Endodermal cell (in vitro differentiated cells): ENCODE results near the gene CAT. TPM values are rescaled to one million over a fixed set of nuclear protein-coding genes. Genes with fewer than 3 reads are reported as not detected.

Experiments
- DNase-seq: peaks from one replicate; pipeline ENCODE4 v3.0.0-alpha.2; 2017
- H3K27ac ChIP-seq: 2 replicates; pipeline ENCODE4 v1.5.1; 2013; ENCODE audit warnings: mild to moderate bottlenecking, low read depth, low read length, moderate library complexity
- H3K27me3 ChIP-seq: 2 replicates; pipeline ENCODE4 v1.6.1; 2013; ENCODE audit warnings: mild to moderate bottlenecking, low read length, moderate library complexity; ENCODE audit not compliant: insufficient read depth, control insufficient read depth, poor library complexity, severe bottlenecking
- H3K36me3 ChIP-seq: 2 replicates; pipeline ENCODE4 v1.7.0; 2013; ENCODE audit warnings: mild to moderate bottlenecking, low read length, moderate library complexity; ENCODE audit not compliant: control insufficient read depth, insufficient read depth
- H3K4me1 ChIP-seq: one replicate; pipeline ENCODE4 v1.7.0; 2013; ENCODE audit warnings: low read length; ENCODE audit not compliant: control insufficient read depth, insufficient read depth
- H3K4me3 ChIP-seq: 2 replicates; pipeline ENCODE4 v1.5.1; 2013; ENCODE audit warnings: mild to moderate bottlenecking, low read length, moderate library complexity
- H3K9ac ChIP-seq: 2 replicates; pipeline ENCODE4 v1.6.1; 2013; ENCODE audit warnings: mild to moderate bottlenecking, low read length, moderate library complexity; ENCODE audit not compliant: poor library complexity, severe bottlenecking; ENCODE audit errors: extremely low read depth
- H3K9me3 ChIP-seq: 2 replicates; pipeline ENCODE4 v1.6.1; 2013; ENCODE audit warnings: mild to moderate bottlenecking, low read length, moderate library complexity; ENCODE audit not compliant: control insufficient read depth
- H3K27ac Mint-ChIP-seq: 2 replicates; pipeline ENCODE4 v1.8.0; 2020; ENCODE audit warnings: mixed read lengths
- H3K27me3 Mint-ChIP-seq: 2 replicates; pipeline ENCODE4 v1.8.0; 2021; ENCODE audit warnings: mild to moderate bottlenecking, mixed read lengths; ENCODE audit not compliant: insufficient read depth
- H3K36me3 Mint-ChIP-seq: 2 replicates; pipeline ENCODE4 v1.8.0; 2020; ENCODE audit warnings: low read depth, mixed read lengths
- H3K4me1 Mint-ChIP-seq: 2 replicates; pipeline ENCODE4 v1.8.0; 2020; ENCODE audit warnings: mixed read lengths
- H3K4me3 Mint-ChIP-seq: 2 replicates; pipeline ENCODE4 v1.8.0; 2020; ENCODE audit warnings: mild to moderate bottlenecking, moderate library complexity, mixed read lengths
- H3K9me3 Mint-ChIP-seq: 2 replicates; pipeline ENCODE4 v1.8.0; 2020; ENCODE audit warnings: mild to moderate bottlenecking, mixed read lengths
- CTCF ChIP-seq: fragments of 200-600 bp; sonication (generic); conservative IDR thresholded peaks from 2 replicates; pipeline ENCODE4 v1.5.0; 2021; ENCODE audit warnings: antibody characterized with exemption, mild to moderate bottlenecking
- WGBS, 2 experiments: methylation state at CpG; one replicate each; pipeline versions ENCODE4 v1.1.5 to v1.1.7; 2013; ENCODE audit warnings: missing lambda C conversion rate in 2 of 2, mixed read lengths in 1 of 2; ENCODE audit not compliant: insufficient coverage in 1 of 2, insufficient read length in 1 of 2; 5-methylcytosine and 5-hydroxymethylcytosine counted together
- total RNA-seq, 2 donors: library from RNA; stranded (reverse); fragmentation: NEBNext Ultra II Directional in 1 of 2; extraction: Animal tissue kit (Norgen Biotek cat#: 25700) in 1 of 2; gene quantifications; 2 replicates in 1 of 2; 3 replicates in 1 of 2; pipeline ENCODE4 v1.2.1, GENCODE V29; 2021

CAT gene
- total RNA-seq, 2 donors from 2014 or later, result 18.9 to 23.4 TPM

- no peak for DNase-seq
- Histone ChIP-seq H3K27me3 (peaks cover 11% of the 10 kb centered on the region), H3K9me3 (no peaks in the 10 kb centered on the region), H3K4me3 (no peak overlapping the region), H3K36me3 (no peaks in the 10 kb centered on the region), H3K4me1 (no peaks in the 10 kb centered on the region), H3K27ac (no peak overlapping the region), H3K9ac (no peak overlapping the region)
- TF ChIP-seq CTCF, result no peak
- Mint-ChIP-seq H3K27me3 (no peaks in the 10 kb centered on the region), H3K36me3 (no peaks in the 10 kb centered on the region), H3K4me3 (no peak overlapping the region), H3K9me3 (no peaks in the 10 kb centered on the region), H3K27ac (no peak overlapping the region), H3K4me1 (peaks cover 5% of the 10 kb centered on the region)
- 100% methylated on average over 1 of the region's 1 CpG; no CpG with 5 or more reads in 1 of the 2 experiments for WGBS, 2 experiments
Measured at GRCh38 chr11:34425360-34425759, 13.4 kb upstream of the CAT start.

- Histone ChIP-seq H3K4me1 (no peaks in the 10 kb centered on the region), H3K9ac (no peak overlapping the region), H3K9me3 (no peaks in the 10 kb centered on the region), H3K36me3 (no peaks in the 10 kb centered on the region), H3K27ac (no peak overlapping the region), H3K27me3 (peaks cover 6% of the 10 kb centered on the region), H3K4me3 (no peak overlapping the region)
- no peak overlapping the region for H3K27ac Mint-ChIP-seq
- WGBS, 2 experiments, result 97 to 100% methylated on average over 1 of the region's 1 CpG
- no peaks in the 10 kb centered on the region for H3K9me3 Mint-ChIP-seq
- TF ChIP-seq CTCF, result no peak
- peaks cover 2% of the 10 kb centered on the region for H3K27me3 Mint-ChIP-seq
- DNase-seq, result no peak
- H3K4me3 Mint-ChIP-seq, result no peak overlapping the region
- H3K36me3 Mint-ChIP-seq, result no peaks in the 10 kb centered on the region
- peaks cover 5% of the 10 kb centered on the region for H3K4me1 Mint-ChIP-seq
Measured at GRCh38 chr11:34425867-34426266, 12.9 kb upstream of the CAT start.

GRCh38 chr11:34426766-34427185, 12.0 kb upstream of the CAT start:
- Histone ChIP-seq H3K9ac (no peak overlapping the region), H3K27me3 (no peaks in the 10 kb centered on the region), H3K36me3 (no peaks in the 10 kb centered on the region), H3K4me3 (no peak overlapping the region), H3K4me1 (no peaks in the 10 kb centered on the region), H3K27ac (no peak overlapping the region), H3K9me3 (no peaks in the 10 kb centered on the region)
- H3K36me3 Mint-ChIP-seq, result no peaks in the 10 kb centered on the region
- DNase-seq, result no peak
- H3K27me3 Mint-ChIP-seq, result peaks cover 2% of the 10 kb centered on the region
- no peak overlapping the region for H3K27ac Mint-ChIP-seq
- H3K4me1 Mint-ChIP-seq, result peaks cover 5% of the 10 kb centered on the region
- H3K4me3 Mint-ChIP-seq, result no peak overlapping the region
- no peaks in the 10 kb centered on the region for H3K9me3 Mint-ChIP-seq
- TF ChIP-seq CTCF, result no peak
- WGBS, 2 experiments, result 88 to 89% methylated on average over 3 of the region's 3 CpGs
